Urothelium cell line (cell line): ENCODE measurements around the gene RBM42.

Experiments used
- DNase-seq: peaks from one replicate; pipeline ENCODE4 v3.0.0; 2011; ENCODE audit warnings: low spot score, mixed read lengths
- FAIRE-seq: peaks from 2 replicates; lab custom pipeline; 2011; peaks lifted over from hg19 to GRCh38; lab: Jason Lieb, UNC

The RBM42 gene

GRCh38 chr19:35619290-35619923 lies 9.4 kb upstream of the RBM42 start:
- FAIRE-seq = no peak
- DNase-seq = no peak

GRCh38 chr19:35620001-35620400 lies 8.8 kb upstream of the RBM42 start:
- DNase-seq (no peak), FAIRE-seq (no peak)

GRCh38 chr19:35621708-35622107 lies 7.1 kb upstream of the RBM42 start:
- FAIRE-seq (no peak), DNase-seq (no peak)

- FAIRE-seq (no peak), DNase-seq (no peak)
Observed at GRCh38 chr19:35622750-35623149, 6.1 kb upstream of the RBM42 start.

GRCh38 chr19:35623327-35624010 lies 5.4 kb upstream of the RBM42 start:
- no peak for FAIRE-seq
- no peak for DNase-seq

GRCh38 chr19:35628264-35628564 lies 622 bp upstream of the RBM42 start:
- FAIRE-seq (no peak), DNase-seq (no peak)

- FAIRE-seq (no peak), DNase-seq (no peak)
Observed at GRCh38 chr19:35629332-35629633, 447 bp downstream of the RBM42 start.

GRCh38 chr19:35633727-35634440 lies 5.0 kb downstream of the RBM42 start:
- no peak for DNase-seq
- FAIRE-seq = no peak

GRCh38 chr19:35636651-35637050 lies 7.8 kb downstream of the RBM42 start:
- FAIRE-seq (no peak), DNase-seq (no peak)

GRCh38 chr19:35637165-35637564 lies 8.3 kb downstream of the RBM42 start:
- FAIRE-seq (no peak), DNase-seq (no peak)

GRCh38 chr19:35639321-35639639 lies 10.4 kb downstream of the RBM42 start:
- FAIRE-seq (no peak), DNase-seq (no peak)

GRCh38 chr19:35639863-35640262 lies 11.0 kb downstream of the RBM42 start:
- DNase-seq = no peak

GRCh38 chr19:35641515-35642151 lies 12.8 kb downstream of the RBM42 start, which contains the start of gene ETV2:
ETV2 (plus strand) TSS chr19:35641745; CDS start chr19:35642461, 716 bp downstream.
- DNase-seq (no peak), FAIRE-seq (no peak)

More at GRCh38 chr19:35639863-35640262, 11.0 kb downstream of the RBM42 start:
- no peak for FAIRE-seq

GRCh38 chr19:35642312-35642711 lies 13.5 kb downstream of the RBM42 start:
- no peak for FAIRE-seq
- DNase-seq = no peak

GRCh38 chr19:35642798-35643254 lies 14.0 kb downstream of the RBM42 start:
- DNase-seq (no peak), FAIRE-seq (no peak)

GRCh38 chr19:35643255-35644205 lies 14.7 kb downstream of the RBM42 start:
- FAIRE-seq (peak; percentile 69), DNase-seq (peak; percentile 92)

GRCh38 chr19:35644206-35644986 lies 15.6 kb downstream of the RBM42 start:
- FAIRE-seq = no peak

GRCh38 chr19:35644987-35645679 lies 16.3 kb downstream of the RBM42 start:
- DNase-seq (no peak), FAIRE-seq (no peak)

More at GRCh38 chr19:35644206-35644986, 15.6 kb downstream of the RBM42 start:
- DNase-seq = no peak
